MCF 10A (cell line): ENCODE data around the gene RIMS3. TPM values are rescaled to one million over a fixed set of nuclear protein-coding genes. Genes with fewer than 3 reads are reported as not detected.
"Not testable (repeated sequence)": the region's sequence is repeated elsewhere in the genome, so short reads cannot be mapped to it uniquely, and the experiment has no call there.

Experiments used
- BruUV-seq: library from RNA; stranded (reverse); fragments of 400-500 nt; replicated peaks from 2 replicates; lab custom pipeline; 2021; lab: Mats Ljungman, UMichigan
- CTCF ChIA-PET: fragments of 300-600 bp; sonication (Branson Sonifier 250); formaldehyde crosslinking; extraction: SDS; loops from one replicate; lab custom pipeline; 2021; ENCODE audit warnings: antibody characterized with exemption, inconsistent platforms; lab: Yijun Ruan, JAX
- POLR2A ChIA-PET: fragments of 300-600, 350-650 bp; sonication (Branson Sonifier 250); formaldehyde crosslinking; extraction: SDS; loops from one replicate; lab custom pipeline; 2020; ENCODE audit warnings: antibody characterized with exemption, inconsistent platforms; lab: Yijun Ruan, JAX
- DNase-seq: peaks from one replicate; pipeline ENCODE4 v3.0.0-alpha.2; 2018; ENCODE audit not compliant: unreplicated experiment
- H3K27ac Mint-ChIP-seq: one replicate; pipeline ENCODE4 v1.8.0; 2022; ENCODE audit warnings: mild to moderate bottlenecking, low read depth, mixed read lengths; ENCODE audit not compliant: unreplicated experiment
- H3K27me3 Mint-ChIP-seq: one replicate; pipeline ENCODE4 v1.8.0; 2022; ENCODE audit warnings: mixed read lengths; ENCODE audit not compliant: insufficient read depth, unreplicated experiment
- H3K36me3 Mint-ChIP-seq: one replicate; pipeline ENCODE4 v1.8.0; 2022; ENCODE audit warnings: mild to moderate bottlenecking, moderate library complexity, mixed read lengths; ENCODE audit not compliant: insufficient read depth, unreplicated experiment
- H3K4me1 Mint-ChIP-seq: one replicate; pipeline ENCODE4 v1.8.0; 2022; ENCODE audit warnings: mixed read lengths; ENCODE audit not compliant: insufficient read depth, unreplicated experiment
- H3K4me3 Mint-ChIP-seq: one replicate; pipeline ENCODE4 v1.8.0; 2022; ENCODE audit warnings: mild to moderate bottlenecking, moderate library complexity, mixed read lengths; ENCODE audit not compliant: unreplicated experiment
- H3K9me3 Mint-ChIP-seq: one replicate; pipeline ENCODE4 v1.8.0; 2022; ENCODE audit warnings: mixed read lengths; ENCODE audit not compliant: unreplicated experiment
- intact Hi-C: fragments of 100-400 bp; cut with micrococcal nuclease; formaldehyde crosslinking; loops from 2 replicates; pipeline ENCODE4 v1.14.1; 2022
- total RNA-seq: library from RNA; stranded (reverse); gene quantifications from 2 replicates; pipeline ENCODE4 v1.2.3, GENCODE V29; 2022
- TF ChIP-seq, protein P1 (sequence below): fragments of 200-600 bp; IDR thresholded peaks from one replicate; pipeline ENCODE4 v1.8.0; 2022; ENCODE audit warnings: antibody characterized with exemption, mild to moderate bottlenecking; ENCODE audit not compliant: unreplicated experiment

RIMS3 gene
- total RNA-seq, 1 experiment from 2014 or later = 0.58 TPM

DNA sequence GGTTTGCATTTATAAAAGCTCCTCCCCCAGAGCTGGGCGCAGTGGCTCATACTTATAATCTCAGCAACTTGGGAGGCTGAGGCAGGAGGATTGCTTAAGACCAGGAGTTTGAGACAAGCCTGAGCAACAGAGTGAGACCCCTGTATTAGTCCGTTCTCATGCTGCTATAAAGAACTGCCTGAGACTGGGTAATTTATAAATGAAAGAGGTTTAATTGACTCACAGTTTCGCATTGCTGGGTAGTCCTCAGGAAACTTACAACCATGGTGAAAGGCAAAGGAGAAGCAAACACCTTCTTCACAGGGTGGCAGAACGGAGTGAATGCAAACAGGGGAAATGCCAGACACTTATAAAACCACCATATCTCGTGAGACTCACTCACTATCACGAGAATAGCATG, 81.5 kb downstream of the RIMS3 start:
- Mint-ChIP-seq H3K4me3 (no peak overlapping the region), H3K9me3 (no peaks in the 10 kb centered on the region), H3K27me3 (no peaks in the 10 kb centered on the region), H3K27ac (peak overlapping the region; percentile 27), H3K36me3 (no peaks in the 10 kb centered on the region), H3K4me1 (no peaks in the 10 kb centered on the region)
- no peak for DNase-seq
- TF ChIP-seq, protein P1, sequence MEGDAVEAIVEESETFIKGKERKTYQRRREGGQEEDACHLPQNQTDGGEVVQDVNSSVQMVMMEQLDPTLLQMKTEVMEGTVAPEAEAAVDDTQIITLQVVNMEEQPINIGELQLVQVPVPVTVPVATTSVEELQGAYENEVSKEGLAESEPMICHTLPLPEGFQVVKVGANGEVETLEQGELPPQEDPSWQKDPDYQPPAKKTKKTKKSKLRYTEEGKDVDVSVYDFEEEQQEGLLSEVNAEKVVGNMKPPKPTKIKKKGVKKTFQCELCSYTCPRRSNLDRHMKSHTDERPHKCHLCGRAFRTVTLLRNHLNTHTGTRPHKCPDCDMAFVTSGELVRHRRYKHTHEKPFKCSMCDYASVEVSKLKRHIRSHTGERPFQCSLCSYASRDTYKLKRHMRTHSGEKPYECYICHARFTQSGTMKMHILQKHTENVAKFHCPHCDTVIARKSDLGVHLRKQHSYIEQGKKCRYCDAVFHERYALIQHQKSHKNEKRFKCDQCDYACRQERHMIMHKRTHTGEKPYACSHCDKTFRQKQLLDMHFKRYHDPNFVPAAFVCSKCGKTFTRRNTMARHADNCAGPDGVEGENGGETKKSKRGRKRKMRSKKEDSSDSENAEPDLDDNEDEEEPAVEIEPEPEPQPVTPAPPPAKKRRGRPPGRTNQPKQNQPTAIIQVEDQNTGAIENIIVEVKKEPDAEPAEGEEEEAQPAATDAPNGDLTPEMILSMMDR = no peak
- ChIA-PET CTCF (interaction anchor here (0.5 kb wide), 1 partner anchor 346 kb away, joined by 3 read pairs; no protein-coding TSS in a partner anchor), POLR2A (interaction anchor here (0.8 kb wide), 1 partner anchor 52 kb away, joined by 3 read pairs; the partner anchor contains the start of gene ZNF684)
- no TSS peak for BruUV-seq
- intact Hi-C loops = no loop called here

DNA sequence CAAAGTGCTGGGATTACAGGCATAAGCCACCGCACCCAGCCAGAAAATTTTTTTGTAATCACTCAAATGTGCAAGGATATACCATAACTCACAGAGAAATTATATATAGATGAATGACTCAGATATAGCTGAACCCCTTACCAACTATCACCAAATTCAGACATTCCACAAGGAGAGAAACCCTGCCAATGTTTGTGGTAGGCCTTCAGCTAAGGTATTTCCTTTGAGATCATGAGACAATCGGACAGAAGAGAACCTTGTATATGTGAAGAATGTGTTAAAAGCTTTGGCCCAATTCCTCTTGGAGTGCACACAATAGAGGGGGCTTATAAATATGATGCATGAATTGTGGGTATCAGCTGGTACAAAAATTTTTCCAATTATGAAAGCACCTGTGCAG, 83.4 kb downstream of the RIMS3 start:
- no peak overlapping the region for H3K27ac Mint-ChIP-seq
- TF ChIP-seq, protein P1 = no peak

DNA sequence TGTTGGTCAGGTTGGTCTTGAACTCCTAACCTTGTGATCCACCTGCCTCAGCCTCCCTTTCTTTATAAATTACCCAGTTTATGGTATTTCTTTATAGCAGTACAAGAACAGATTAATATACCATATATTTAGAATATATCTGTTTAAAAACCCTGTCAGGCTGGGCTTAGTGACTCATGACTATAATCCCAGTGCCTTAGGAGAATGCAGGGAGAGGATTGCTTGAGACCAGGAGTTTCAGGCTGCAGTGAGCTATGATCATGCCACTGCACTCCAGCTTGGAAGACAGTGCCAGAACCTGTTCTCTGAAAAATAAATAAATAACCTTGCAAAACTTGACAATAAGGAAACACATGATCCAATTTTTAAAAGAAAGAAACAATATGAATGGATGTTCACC, 90.1 kb downstream of the RIMS3 start:
- Mint-ChIP-seq H3K27ac (no peak overlapping the region), H3K9me3 (no peaks in the 10 kb centered on the region), H3K4me1 (no peaks in the 10 kb centered on the region), H3K36me3 (no peaks in the 10 kb centered on the region), H3K27me3 (no peaks in the 10 kb centered on the region), H3K4me3 (no peak overlapping the region)
- CTCF ChIA-PET = interaction anchor here (0.7 kb wide), 1 partner anchor 549 kb away, joined by 3 read pairs; no protein-coding TSS in a partner anchor
- POLR2A ChIA-PET = no interaction called here
- no peak for DNase-seq
- intact Hi-C loops = no loop called here
- TF ChIP-seq, protein P1 = no peak
- BruUV-seq = no TSS peak

More for the DNA sequence above, 83.4 kb downstream of the RIMS3 start:
- Mint-ChIP-seq H3K36me3 (no peaks in the 10 kb centered on the region), H3K27me3 (no peaks in the 10 kb centered on the region), H3K4me3 (no peak overlapping the region), H3K9me3 (no peaks in the 10 kb centered on the region), H3K4me1 (no peaks in the 10 kb centered on the region)
- POLR2A ChIA-PET = interaction anchor here (0.7 to 1.5 kb wide), 2 partner anchors 50 to 79 kb away, joined by 4 to 5 read pairs; partner anchors contain the start of gene ZNF684
- intact Hi-C loops = no loop called here
- no peak for DNase-seq
- no TSS peak for BruUV-seq
- CTCF ChIA-PET = interaction anchor here (0.5 to 1.2 kb wide), 3 partner anchors 11 to 40 kb away, joined by 4 read pairs; no protein-coding TSS in a partner anchor

DNA sequence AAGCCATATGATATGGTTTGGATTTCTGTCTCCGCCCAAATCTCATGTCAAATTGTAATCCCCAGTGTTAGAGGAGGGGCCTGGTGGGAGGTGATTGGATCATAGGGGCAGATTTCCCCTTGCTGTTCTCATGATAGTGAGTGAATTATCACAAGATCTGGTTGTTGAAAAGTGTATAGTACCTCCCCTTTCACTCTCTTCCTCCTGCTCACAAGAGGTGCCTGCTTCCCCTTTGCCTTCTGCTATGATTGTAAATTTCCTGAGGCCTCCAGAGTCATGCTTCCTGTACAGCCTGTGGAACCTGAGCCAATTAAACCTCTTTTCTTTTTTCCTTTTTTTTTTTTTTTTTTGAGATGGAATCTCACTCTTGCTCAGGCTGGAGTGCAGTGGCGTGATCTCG, 90.7 kb downstream of the RIMS3 start:
- not testable (repeated sequence) for BruUV-seq

More for the DNA sequence above, 90.7 kb downstream of the RIMS3 start:
- DNase-seq, H3K4me1 Mint-ChIP-seq, intact Hi-C loops, H3K9me3 Mint-ChIP-seq, H3K36me3 Mint-ChIP-seq, H3K27me3 Mint-ChIP-seq, POLR2A ChIA-PET, H3K4me3 Mint-ChIP-seq, H3K27ac Mint-ChIP-seq: not testable (repeated sequence)
- CTCF ChIA-PET = interaction anchor here (0.7 kb wide), 1 partner anchor 549 kb away, joined by 3 read pairs; no protein-coding TSS in a partner anchor

Other genes with a start within 250 kb of the RIMS3 start
- 6.0 and 8.9 TPM in 2 replicates for gene ZFP69B, start 215.2 kb downstream of the RIMS3 start, total RNA-seq
- 1.8 and 2.2 TPM in 2 replicates for gene ZFP69, start 188.4 kb downstream of the RIMS3 start, total RNA-seq
- 2.2 and 3.1 TPM in 2 replicates for gene EXO5, start 156.9 kb downstream of the RIMS3 start, total RNA-seq
- gene ZNF684, start 134.0 kb downstream of the RIMS3 start, total RNA-seq = 1.4 and 1.8 TPM in 2 replicates
- 66.4 and 69.6 TPM in 2 replicates for gene NFYC, start 26.0 kb upstream of the RIMS3 start, total RNA-seq
- not detected in 2 replicates for gene KCNQ4, start 118.1 kb upstream of the RIMS3 start, total RNA-seq
- gene CITED4, start 196.7 kb upstream of the RIMS3 start, total RNA-seq = 22.5 and 43.5 TPM in 2 replicates